Measurements from ENCODE around the gene MPIG6B.

Gene MPIG6B

GRCh38 chr6:31720196-31720770, 2.9 kb upstream of the MPIG6B start:
- Histone ChIP-seq H3K9me3 (ENCODE audit: severe bottlenecking) (no peaks in the 10 kb centered on the region), H3K27me3 (ENCODE audit: insufficient read depth, low read depth, severe bottlenecking) (no peaks in the 10 kb centered on the region), H3K4me3 (ENCODE audit: low read depth, low read length) (no peak overlapping the region), H3K36me3 (no peaks in the 10 kb centered on the region), H3K27ac (no peak overlapping the region)
- no peak for DNase-seq
- TF ChIP-seq CTCF (IDR thresholded peaks at IDR 0.05; ENCODE audit: low read depth, low read length) = no peak

GRCh38 chr6:31721351-31722020, 1.7 kb upstream of the MPIG6B start, which contains the start of gene LY6G6C:
LY6G6C (minus strand) TSS chr6:31721746; CDS start chr6:31721679, 67 bp downstream.
- TF ChIP-seq CTCF (IDR thresholded peaks at IDR 0.05; ENCODE audit: low read depth, low read length) = no peak
- Histone ChIP-seq H3K27me3 (ENCODE audit: insufficient read depth, low read depth, severe bottlenecking) (no peaks in the 10 kb centered on the region), H3K36me3 (peaks cover 7% of the 10 kb centered on the region), H3K9me3 (ENCODE audit: severe bottlenecking) (no peaks in the 10 kb centered on the region), H3K27ac (no peak within 1 kb of the TSS), H3K4me3 (ENCODE audit: low read depth, low read length) (no peak within 1 kb of the TSS)
- DNase-seq = no peak

- no peak overlapping the region for H3K4me3 ChIP-seq (ENCODE audit: low read depth, low read length)
- TF ChIP-seq CTCF (IDR thresholded peaks at IDR 0.05; ENCODE audit: low read depth, low read length) = no peak
- H3K9me3 ChIP-seq (ENCODE audit: severe bottlenecking) = no peaks in the 10 kb centered on the region
- H3K27me3 ChIP-seq (ENCODE audit: insufficient read depth, low read depth, severe bottlenecking) = no peaks in the 10 kb centered on the region
- H3K27ac ChIP-seq = no peak overlapping the region
- peaks cover 14% of the 10 kb centered on the region for H3K36me3 ChIP-seq
- DNase-seq = no peak
Measured at GRCh38 chr6:31722173-31722572, 1.0 kb upstream of the MPIG6B start.

- no peak for TF ChIP-seq CTCF (IDR thresholded peaks at IDR 0.05; ENCODE audit: low read depth, low read length)
- no peak overlapping the region for H3K27ac ChIP-seq
- peak; percentile 9 for DNase-seq
- H3K4me3 ChIP-seq (ENCODE audit: low read depth, low read length) = no peak overlapping the region
- no peaks in the 10 kb centered on the region for H3K9me3 ChIP-seq (ENCODE audit: severe bottlenecking)
- H3K27me3 ChIP-seq (ENCODE audit: insufficient read depth, low read depth, severe bottlenecking) = no peaks in the 10 kb centered on the region
- peaks cover 29% of the 10 kb centered on the region for H3K36me3 ChIP-seq
Measured at GRCh38 chr6:31723980-31724691, 963 bp downstream of the MPIG6B start.

GRCh38 chr6:31725502-31726350, 2.6 kb downstream of the MPIG6B start:
- H3K9me3 ChIP-seq (ENCODE audit: severe bottlenecking) = no peaks in the 10 kb centered on the region
- peaks cover 30% of the 10 kb centered on the region for H3K36me3 ChIP-seq
- no peak for DNase-seq
- TF ChIP-seq CTCF (IDR thresholded peaks at IDR 0.05; ENCODE audit: low read depth, low read length) = no peak
- H3K4me3 ChIP-seq (ENCODE audit: low read depth, low read length) = no peak overlapping the region
- H3K27ac ChIP-seq = no peak overlapping the region
- H3K27me3 ChIP-seq (ENCODE audit: insufficient read depth, low read depth, severe bottlenecking) = no peaks in the 10 kb centered on the region
